IPS DF 6.9 (cell line): ENCODE data around the gene MYH7B.

Experiments used
- DNase-seq: peaks from one replicate; pipeline ENCODE4 v3.0.0-alpha.2; 2013; ENCODE audit warnings: low read depth, low spot score
- H3K27ac ChIP-seq: one replicate; pipeline ENCODE4 v1.5.1; 2013; ENCODE audit warnings: low read length, control low read depth
- H3K27me3 ChIP-seq: 2 replicates; pipeline ENCODE4 v1.6.1; 2013; ENCODE audit warnings: mild to moderate bottlenecking, low read length; ENCODE audit not compliant: control insufficient read depth, insufficient read depth
- H3K36me3 ChIP-seq: 2 replicates; pipeline ENCODE4 v1.6.1; 2013; ENCODE audit warnings: low read length; ENCODE audit not compliant: control insufficient read depth, insufficient read depth
- H3K4me1 ChIP-seq: 2 replicates; pipeline ENCODE4 v1.6.1; 2013; ENCODE audit warnings: low read length; ENCODE audit not compliant: control insufficient read depth, insufficient read depth
- H3K4me3 ChIP-seq: 2 replicates; pipeline ENCODE4 v1.5.1; 2013; ENCODE audit warnings: mild to moderate bottlenecking, low read length
- H3K9me3 ChIP-seq: 2 replicates; pipeline ENCODE4 v1.6.1; 2013; ENCODE audit warnings: low read length, inconsistent platforms; ENCODE audit not compliant: control insufficient read depth, insufficient read depth
- WGBS: extraction: QIAGEN DNeasy Blood & Tissue Kit; methylation state at CpG from one replicate; pipeline ENCODE4 v1.1.7; 2013; ENCODE audit warnings: mixed read lengths, missing lambda C conversion rate; ENCODE audit not compliant: insufficient read length, insufficient coverage; 5-methylcytosine and 5-hydroxymethylcytosine counted together

Gene MYH7B

DNA sequence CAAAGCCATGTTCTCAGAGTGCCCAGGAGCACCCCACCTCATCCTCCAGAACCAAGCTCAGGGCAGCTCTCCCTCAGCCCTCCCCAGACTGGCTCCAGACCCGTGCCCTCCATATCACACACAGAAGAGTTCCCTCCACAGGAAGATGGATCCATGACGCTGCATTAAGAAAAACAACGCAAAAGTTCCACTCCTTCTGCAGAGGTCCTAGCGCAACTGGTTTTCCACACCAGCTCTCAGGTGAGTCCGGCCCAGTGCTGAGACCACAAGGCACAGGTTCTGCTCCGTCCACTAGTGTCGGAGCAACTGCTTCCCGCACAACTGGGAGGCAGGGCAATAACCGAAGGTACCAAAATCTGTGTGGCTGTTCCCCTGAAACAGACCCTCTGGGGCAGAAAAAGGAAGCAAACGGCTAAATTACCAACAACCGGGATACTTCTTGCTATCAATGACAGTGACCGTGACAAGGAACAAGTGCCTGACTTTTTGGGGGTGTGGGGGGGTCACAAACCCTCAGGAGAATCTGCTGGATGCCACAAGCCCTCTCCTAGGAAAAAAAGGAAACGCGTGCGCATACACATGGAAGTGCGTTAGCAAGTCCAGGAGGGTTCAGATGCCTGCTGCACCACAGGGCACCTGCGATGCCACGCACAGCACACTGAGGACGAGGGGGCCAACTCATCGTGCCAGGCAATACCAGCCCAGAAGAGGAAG lies 49.2 kb downstream of the MYH7B start:
- Histone ChIP-seq H3K27me3 (no peaks in the 10 kb centered on the region), H3K9me3 (no peaks in the 10 kb centered on the region), H3K36me3 (peaks cover 68% of the 10 kb centered on the region), H3K27ac (no peak overlapping the region), H3K4me3 (no peak overlapping the region), H3K4me1 (no peaks in the 10 kb centered on the region)
- no CpG with 5 or more reads among the region's 20 CpGs for WGBS
- DNase-seq: no peak
